ENCODE data around the gene MAGEB3.
"Not testable (repeated sequence)": the region's sequence is repeated elsewhere in the genome, so short reads cannot be mapped to it uniquely, and the experiment has no call there.

The MAGEB3 gene, protein sequence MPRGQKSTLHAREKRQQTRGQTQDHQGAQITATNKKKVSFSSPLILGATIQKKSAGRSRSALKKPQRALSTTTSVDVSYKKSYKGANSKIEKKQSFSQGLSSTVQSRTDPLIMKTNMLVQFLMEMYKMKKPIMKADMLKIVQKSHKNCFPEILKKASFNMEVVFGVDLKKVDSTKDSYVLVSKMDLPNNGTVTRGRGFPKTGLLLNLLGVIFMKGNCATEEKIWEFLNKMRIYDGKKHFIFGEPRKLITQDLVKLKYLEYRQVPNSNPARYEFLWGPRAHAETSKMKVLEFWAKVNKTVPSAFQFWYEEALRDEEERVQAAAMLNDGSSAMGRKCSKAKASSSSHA

DNA sequence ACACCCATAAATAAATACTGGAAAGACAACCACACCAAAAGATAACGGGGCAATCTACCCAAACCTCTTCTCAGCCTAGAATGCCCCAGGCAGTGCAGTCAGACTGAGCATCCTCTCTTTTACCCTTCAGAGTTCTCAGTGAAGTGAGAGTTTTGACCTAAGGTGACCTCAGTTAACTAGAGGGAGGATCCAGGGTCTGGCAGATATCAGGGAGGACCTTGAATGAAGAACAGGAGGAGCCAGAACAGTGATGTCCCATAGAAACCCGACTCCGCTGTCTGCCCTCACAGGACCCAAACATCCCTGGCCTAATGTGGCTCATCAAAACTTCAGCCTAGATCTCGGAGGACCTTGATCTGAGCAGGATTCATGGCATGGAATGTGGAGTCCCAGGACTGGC is at the start of gene MAGEB3:
MAGEB3 (plus strand) TSS at position 263 of the 400 bp plus-strand sequence. CDS start 5,268 bp downstream, outside the sequence.
- DNase-seq (ENCODE audit: low spot score), result no peak

DNA sequence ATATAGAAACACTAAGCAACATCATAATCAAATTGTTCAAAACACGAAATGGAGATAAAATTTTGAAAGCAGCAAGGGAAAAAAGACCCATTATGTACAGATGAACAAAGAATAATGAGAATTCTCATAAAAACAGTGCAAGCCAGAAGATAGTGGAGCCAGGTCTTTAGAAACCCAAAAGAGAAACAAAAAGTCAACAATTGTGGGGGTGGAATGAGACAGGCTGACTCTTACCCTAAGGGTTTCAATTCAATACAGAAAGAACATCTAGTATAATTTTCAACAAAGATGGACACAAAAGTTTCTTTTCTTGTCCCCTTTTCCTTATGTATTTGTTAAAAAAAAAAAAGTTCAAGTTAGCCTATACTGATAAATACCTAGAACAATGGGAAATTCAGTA is 49.1 kb upstream of the MAGEB3 start:
- no peak for DNase-seq (ENCODE audit: low spot score)

DNA sequence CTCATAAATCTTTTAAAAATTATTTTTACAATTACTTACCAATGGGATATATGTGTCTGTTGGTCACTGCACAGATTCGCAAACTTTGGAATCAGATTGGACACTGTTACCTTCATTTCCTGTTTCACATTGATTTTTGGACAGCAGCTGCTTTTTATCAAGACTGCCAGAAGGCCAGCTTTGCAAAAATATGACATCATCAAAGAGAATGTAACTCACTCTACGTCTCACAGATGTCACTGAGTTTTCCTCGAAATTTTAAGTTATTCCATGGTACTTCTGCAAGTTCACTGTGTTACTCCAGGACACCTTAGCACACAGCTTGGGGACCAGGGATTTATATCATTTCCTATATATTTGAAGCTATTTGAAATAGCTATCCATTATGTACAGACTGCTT is 46.9 kb upstream of the MAGEB3 start:
- DNase-seq (ENCODE audit: low spot score), result no peak

DNA sequence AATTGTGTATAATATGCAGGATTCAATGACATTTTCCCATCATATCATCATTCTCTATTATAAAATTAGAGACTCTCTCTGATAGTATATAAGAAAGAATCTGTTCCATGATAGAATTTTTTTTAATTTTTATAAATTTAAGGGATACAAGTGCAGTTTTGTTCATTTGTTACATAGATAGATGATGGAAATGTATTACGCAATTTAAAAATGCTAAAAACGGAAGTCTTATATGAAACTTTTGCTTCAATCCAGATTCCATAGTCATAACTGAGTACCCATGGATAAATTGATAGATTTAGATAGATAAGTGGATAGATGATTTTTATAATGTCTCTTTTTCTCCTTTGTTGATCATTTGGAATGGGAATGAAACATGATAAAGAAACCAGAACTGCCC is 40.0 kb upstream of the MAGEB3 start:
- no peak for DNase-seq (ENCODE audit: low spot score)

DNA sequence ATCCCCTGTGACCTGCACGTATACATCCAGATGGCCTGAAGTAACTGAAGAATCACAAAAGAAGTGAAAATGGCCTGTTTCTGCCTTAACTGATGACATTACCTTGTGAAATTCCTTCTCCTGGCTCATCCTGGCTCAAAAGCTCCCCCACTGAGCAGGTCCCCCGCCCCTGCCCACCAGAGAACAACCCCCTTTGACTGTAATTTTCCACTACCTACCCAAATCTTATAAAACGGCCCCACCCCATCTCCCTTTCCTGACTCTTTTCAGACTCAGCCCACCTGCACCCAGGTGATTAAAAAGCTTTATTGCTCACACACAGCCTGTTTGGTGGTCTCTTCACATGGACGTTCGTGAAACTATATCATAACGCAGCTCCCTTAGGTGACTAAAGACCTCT is 36.5 kb upstream of the MAGEB3 start:
- not testable (repeated sequence) for DNase-seq (ENCODE audit: low spot score)

DNA sequence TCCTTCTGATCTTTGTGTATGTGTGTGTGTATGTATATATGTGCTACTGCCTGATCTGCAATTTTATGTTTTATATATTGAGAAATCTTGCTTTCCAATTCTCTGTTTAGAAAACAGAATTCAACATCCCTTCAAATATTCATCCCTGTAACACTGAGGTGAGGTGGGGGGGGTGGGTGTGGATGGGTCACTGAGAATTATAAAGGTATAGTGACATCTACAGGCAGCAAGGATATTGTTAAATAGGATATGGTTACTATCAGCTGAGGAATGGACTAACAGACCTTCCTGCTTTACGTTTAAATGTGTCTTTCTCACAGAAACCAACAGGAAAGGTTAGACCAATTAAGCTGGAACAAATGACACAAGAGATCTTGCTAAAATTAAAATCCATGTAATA is 34.1 kb upstream of the MAGEB3 start:
- no peak for DNase-seq (ENCODE audit: low spot score)

DNA sequence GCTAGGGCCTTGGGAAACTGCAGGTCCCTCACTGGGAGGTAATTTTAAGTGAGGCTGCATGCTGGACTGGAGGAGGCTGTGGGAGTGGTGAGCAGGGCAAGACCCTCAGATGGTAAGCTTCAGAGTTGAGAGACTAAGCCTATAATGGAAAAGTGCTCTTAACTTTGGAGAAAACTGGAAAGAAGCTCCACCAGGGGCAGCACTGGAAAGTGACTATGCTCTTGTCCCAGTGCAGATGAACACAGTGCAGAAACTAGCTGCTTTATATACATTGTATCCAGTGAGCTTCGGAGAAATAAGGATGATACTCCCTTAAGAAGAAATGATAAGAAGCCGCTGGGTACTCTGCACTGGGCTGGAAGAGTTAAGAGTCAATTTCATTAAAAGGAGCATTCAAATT is 18.3 kb upstream of the MAGEB3 start:
- DNase-seq (ENCODE audit: low spot score), result no peak

DNA sequence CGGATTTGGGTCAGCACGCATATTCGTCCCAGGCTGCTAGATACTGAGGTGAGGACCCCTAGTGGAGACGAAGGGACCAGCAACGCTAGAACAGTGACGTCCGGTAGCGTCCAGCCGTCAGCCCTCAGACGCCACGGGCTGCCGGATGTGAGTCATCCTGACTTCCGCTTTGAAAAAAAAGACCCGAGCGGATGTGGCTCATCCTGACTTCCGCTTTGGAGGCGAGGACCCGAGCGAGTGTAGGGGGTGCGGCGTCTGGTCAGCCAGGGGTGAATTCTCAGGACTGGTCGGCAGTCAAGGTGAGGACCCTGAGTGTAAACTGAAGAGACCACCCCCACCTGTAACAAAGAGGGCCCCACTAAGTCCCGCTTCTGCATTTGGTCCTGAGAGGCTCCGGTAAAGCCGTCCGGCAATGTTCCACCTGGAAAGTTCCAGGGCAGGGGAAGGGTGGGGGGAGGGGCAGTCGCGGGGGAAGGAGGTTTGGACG is 15.1 kb upstream of the MAGEB3 start, which contains the start of gene MAGEB2:
MAGEB2 (plus strand) TSS at position 207 of the 487 bp plus-strand sequence. CDS start 3,018 bp downstream, outside the sequence.
- DNase-seq (ENCODE audit: low spot score), result no peak

DNA sequence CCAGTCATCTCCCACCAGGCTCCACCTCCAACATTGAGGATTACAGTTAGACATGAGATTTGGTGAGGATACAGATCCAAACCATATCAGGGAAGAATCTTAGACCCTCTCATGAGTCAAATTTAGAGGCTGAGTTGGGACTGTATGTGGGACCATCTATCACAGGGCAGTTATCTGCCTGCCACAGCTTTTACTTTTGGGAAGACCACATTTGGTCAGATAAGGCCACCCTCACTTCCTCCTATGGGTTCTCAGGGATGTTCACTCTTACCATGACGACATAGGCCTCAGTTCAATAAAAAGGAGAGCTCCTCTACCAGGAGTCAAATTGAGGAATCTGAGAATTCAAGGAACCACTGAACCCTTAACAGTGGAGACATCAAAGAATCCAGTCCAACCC is 13.0 kb upstream of the MAGEB3 start:
- DNase-seq (ENCODE audit: low spot score), result no peak

DNA sequence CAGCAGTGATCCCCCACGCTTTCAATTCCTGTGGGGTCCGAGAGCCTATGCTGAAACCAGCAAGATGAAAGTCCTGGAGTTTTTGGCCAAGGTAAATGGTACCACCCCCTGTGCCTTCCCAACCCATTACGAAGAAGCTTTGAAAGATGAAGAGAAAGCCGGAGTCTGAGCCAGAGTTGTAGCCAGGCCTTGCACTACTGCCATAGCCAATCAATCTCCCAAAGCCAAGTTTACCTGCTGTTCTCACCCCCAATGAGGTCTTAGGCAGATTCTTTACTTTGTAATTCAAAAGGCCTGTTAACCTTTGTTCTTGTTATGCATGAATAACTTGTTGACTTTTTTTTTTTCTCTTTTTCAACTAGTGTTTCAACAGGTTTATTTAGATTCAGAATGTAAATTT is 11.1 kb upstream of the MAGEB3 start:
- no peak for DNase-seq (ENCODE audit: low spot score)

DNA sequence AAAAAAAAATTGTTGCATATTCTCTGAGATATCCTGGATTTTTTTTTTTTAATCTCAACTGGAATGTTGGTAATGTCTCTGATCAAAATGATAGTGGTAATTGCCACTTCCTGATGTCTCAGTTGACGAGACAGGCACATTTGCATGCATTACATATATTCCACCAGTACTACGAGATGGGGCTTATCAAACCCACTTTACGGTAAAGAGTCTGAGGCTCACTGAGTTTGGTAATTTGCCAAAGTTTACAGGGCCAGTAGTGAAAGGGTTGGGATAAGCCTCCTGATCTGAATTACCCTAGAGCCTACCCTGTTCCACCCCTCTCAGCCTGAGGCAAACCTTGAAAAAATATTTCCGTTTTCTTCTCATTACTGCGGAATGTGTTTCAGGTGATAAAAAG is 9.8 kb upstream of the MAGEB3 start:
- no peak for DNase-seq (ENCODE audit: low spot score)

DNA sequence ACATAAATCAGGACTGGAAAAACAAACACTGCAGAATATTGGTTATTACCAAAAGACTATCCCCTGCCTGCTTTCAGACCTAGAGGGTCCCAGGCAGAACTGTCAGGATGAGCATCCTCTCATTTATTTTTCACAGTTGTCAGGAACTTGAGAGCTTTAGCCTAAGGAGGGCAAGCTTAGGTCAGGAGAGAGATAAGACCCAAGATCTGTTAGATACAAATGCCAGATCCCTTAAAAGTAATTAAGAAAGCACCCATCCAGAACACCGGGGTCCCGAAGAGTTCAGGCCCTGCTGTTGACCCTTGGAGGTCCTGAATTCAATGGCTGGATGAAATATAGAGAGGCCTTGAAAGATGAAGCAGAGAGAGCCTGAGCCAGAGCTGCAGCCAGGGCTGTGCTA is 5.9 kb upstream of the MAGEB3 start:
- no peak for DNase-seq (ENCODE audit: low spot score)

DNA sequence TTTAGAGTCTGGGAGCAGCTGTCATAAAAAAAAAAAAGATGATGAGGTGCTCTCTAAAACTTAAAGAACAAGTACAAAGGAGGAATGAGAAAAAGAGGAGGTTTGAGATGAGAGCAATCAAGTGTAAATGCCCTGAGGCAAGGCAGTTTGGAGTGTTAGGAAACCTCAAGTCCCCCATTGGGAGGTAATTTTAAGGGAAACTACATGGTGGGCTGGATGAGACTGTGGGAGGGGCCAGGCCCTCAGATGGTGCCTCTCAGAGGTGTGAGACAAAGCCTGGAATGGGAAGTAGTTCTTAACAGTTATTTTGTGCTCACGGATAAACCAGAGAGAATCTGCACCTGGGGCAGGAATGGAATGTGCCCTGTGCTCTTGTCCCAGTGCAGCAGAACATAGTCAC is 1.9 kb upstream of the MAGEB3 start:
- no peak for DNase-seq (ENCODE audit: low spot score)

DNA sequence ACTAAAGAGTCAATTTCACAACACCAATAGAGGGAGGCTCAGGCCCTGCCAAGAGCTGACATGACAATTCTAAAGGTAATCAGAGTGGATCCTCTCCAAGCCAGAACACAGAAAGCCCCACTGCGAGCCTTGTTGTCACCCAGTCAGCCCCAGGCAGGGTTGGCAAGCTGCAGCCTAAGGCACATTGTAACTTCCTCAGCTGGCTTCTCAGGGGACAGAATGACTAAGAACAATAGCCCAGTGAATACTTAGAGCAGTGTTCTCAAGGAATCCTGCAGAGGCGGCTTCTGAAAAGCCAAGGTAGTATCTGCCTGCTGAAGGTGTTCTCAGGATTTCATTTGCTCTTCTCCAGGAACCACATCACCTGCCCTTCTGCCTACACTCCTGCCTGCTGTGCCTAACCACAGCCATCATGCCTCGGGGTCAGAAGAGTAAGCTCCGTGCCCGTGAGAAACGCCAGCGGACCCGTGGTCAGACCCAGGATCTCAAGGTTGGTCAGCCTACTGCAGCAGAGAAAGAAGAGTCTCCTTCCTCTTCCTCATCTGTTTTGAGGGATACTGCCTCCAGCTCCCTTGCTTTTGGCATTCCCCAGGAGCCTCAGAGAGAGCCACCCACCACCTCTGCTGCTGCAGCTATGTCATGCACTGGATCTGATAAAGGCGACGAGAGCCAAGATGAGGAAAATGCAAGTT is 11.4 kb downstream of the MAGEB3 start, which contains the start of gene MAGEB4:
MAGEB4 (plus strand) TSS at position 277 of the 692 bp plus-strand sequence; CDS start at position 413, 136 bp downstream.
- no peak for DNase-seq (ENCODE audit: low spot score)

DNA sequence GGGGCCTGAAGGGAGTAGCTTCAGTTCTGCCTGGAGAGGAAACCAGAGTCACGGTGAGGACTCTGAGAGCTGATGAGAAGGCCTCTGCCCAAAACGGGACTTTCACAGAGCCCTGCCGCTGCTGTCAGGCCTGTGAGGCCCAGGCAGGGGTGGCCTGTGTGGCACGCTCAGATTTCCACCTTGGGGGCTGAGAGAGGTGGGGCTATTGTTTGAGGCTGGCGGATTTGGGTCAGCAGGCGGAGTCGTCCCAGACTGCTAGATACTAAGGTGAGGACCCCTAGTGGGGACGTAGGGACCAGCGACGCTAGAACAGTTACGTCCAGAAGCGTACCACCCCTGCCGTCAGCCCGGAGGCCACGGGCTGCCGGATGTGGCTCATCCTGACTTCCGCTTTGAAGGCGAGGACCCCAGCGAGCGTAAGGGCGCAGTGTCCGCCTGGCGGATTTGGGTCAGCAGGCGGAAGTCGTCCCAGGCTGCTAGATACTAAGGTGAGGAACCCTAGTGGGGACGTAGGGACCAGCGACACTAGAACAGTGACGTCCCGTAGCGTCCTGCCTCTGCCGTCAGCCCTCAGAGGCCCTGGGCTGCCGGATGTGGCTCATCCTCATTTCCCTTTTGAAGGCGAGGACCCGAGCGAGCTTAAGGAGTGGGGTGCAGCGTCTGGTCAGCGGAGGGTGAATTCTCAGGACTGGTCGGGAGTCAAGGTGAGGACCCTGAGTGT is 16.5 kb downstream of the MAGEB3 start, which contains the start of gene MAGEB1:
MAGEB1 (plus strand) TSS at position 378 of the 721 bp plus-strand sequence. CDS start 3,348 bp downstream, outside the sequence.
- DNase-seq (ENCODE audit: low spot score), result no peak

DNA sequence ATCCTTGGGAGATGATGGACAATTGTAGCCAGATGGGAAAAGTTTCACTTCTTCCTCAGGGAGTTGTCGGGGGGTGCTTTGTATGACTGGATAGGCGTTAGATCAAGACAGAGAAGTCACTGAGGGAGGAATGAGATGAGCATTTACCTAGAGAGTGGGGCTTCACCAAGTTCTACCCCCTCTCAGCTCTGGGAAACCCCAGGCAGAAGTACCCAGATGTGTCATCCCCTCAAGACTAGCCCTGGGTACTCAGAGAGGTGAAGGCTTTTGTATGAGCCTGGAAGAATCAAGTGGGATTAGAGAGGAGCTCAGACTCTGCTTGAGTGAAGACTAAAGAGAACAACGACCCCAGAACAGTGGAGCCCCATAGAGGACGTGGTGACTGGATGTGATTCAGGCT is 18.4 kb downstream of the MAGEB3 start:
- DNase-seq (ENCODE audit: low spot score), result no peak

DNA sequence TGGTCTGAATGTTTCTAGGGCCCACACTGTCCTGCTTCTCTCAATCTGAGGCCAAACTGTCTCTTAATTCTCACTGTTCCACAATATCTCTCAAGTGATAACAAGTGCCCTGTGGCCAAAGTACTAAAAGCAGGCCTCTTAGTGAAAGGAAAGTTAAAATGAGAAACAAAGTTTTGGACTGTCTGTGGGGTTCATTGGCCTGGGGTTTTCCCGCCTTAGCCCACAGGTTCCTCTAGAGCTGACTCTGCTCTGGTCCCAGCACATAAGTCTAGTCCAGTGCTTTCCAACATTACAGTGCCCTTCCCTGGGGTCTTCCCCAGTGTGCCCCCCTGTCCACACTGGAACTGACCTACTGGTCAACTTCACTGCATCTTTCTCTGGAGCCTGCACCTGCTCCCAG is 22.8 kb downstream of the MAGEB3 start:
- DNase-seq (ENCODE audit: low spot score), result no peak

DNA sequence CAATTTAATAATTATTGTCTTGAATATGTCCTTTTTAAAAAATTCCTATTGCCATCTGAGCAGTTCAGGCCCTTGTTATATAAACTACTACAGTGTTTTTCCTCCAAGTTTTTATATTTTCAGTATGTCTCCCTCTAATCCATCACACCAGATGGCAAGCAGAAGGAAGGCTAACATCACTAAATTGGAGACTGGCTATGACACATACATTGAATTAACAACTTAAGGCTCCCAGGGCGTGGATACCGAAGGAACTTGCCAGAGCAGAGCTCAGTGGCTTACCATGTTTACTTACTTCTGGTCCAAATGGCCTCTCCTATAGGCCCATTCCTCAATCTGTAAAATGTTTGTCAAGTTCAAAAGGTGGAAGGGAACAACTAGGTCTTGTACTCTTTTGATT is 29.5 kb downstream of the MAGEB3 start:
- no peak for DNase-seq (ENCODE audit: low spot score)

DNA sequence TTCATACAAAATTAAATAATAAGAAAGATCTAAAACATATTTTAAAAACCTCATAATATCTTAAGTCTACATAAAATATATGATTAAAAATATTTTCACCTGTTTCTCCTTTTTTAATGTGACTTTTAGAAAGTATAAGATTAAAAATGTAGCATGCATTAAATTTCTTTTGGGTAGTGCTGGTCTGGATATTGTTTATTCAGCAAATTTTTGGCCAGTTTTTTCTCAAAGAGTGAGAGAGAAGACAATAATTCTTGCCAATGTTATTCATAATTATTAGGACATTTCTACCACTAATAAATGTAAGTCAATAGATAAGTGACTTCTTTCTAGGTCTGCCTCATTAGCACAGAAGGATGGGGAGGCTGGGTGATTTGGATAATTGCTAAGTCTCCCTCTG is 30.6 kb downstream of the MAGEB3 start:
- no peak for DNase-seq (ENCODE audit: low spot score)

DNA sequence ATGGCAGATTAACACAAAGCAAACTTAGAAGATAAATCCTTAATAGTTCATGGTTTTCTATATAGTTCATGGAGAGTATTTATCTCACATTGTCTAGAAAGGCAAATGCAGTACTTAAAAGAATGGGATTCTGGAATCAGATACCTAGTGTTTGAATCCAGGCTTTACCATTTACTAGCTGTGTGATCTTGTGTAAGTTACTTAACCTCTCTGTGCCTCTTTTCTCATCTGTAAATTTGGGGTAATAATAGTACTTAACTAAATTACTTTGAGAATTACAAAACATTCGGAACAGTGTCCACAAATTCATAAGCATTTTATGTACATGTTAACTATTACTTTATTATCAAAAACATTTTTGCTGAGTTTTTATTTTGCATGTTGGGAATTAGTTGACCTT is 32.3 kb downstream of the MAGEB3 start:
- DNase-seq (ENCODE audit: low spot score), result no peak

DNA sequence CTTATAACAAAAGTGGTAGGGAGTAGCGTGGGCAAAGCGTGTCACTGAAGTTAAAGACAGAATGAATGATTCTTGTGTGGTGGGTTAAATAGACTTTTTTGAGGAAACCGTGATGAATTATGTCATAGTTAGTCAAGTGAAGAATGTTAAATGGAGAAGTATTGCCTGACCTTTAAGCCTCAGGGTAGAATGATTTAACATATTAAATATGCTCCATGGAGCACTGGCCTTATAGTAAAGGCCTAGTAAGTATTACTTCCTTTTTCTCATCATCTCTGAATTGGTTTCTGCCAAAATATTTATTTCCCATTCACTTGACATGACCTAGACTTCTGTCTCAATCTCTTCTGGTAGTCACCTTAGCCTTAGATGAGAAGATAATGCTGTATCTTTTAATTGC is 40.2 kb downstream of the MAGEB3 start:
- no peak for DNase-seq (ENCODE audit: low spot score)

DNA sequence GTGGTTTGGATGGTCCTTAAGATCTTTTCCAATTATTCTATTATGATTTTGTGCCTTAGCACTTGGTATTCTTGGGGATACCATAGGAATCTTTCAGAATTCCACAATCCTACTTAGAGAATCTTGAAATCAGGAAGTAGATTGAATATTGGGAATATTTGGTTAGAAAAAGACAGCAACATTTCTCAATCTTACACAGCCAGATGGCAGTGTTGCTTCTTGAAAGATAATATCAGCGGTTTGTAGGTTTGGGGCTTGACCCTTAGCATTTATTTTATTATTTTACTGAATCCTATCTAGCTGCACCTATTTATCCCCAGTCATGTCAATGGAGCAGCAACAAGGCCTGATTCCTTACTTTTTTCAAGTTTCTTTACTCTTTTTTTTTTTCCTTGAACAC is 45.0 kb downstream of the MAGEB3 start:
- no peak for DNase-seq (ENCODE audit: low spot score)

DNA sequence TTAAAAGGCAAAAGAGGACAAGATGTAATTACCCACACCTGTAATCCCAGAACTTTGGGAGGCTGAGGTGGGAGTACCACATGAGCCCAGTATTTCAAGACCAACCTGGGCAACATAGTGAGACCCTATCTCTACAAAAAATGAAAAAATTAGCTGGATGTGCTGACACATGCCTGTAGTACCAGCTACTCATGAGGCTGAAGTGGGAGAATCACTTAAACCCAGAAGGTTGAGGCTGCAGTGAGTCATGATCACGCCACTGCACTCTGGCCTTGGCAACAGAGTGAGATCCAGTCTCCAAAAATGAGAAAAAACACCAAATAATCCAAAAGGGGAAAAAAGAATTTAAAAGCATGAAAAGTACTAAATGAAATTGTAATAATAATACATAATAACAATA is 47.9 kb downstream of the MAGEB3 start:
- DNase-seq (ENCODE audit: low spot score), result no peak
